Measurements from ENCODE around the gene MTRR.

The MTRR gene

GRCh38 chr5:7947301-7947700, 78.4 kb downstream of the MTRR start:
- no peak overlapping the region for H3K4me3 ChIP-seq (ENCODE audit: low read depth, low read length)
- DNase-seq (ENCODE audit: low read depth), result no peak
- no peak for TF ChIP-seq CTCF (IDR thresholded peaks at IDR 0.05; ENCODE audit: control insufficient read depth, extremely low read depth, insufficient read depth)
